GM12872 (cell line): ENCODE measurements around the gene PFDN6.

ENCODE experiments used
- TF ChIP-seq, protein P1 (sequence below): IDR thresholded peaks from 3 replicates; pipeline ENCODE4 v1.5.1; 2011; ENCODE audit warnings: low read depth, mild to moderate bottlenecking, low read length, moderate library complexity; ENCODE audit not compliant: insufficient read depth

PFDN6 gene

GRCh38 chr6:33271117-33271467 is 18.3 kb upstream of the PFDN6 start:
- TF ChIP-seq, protein P1, sequence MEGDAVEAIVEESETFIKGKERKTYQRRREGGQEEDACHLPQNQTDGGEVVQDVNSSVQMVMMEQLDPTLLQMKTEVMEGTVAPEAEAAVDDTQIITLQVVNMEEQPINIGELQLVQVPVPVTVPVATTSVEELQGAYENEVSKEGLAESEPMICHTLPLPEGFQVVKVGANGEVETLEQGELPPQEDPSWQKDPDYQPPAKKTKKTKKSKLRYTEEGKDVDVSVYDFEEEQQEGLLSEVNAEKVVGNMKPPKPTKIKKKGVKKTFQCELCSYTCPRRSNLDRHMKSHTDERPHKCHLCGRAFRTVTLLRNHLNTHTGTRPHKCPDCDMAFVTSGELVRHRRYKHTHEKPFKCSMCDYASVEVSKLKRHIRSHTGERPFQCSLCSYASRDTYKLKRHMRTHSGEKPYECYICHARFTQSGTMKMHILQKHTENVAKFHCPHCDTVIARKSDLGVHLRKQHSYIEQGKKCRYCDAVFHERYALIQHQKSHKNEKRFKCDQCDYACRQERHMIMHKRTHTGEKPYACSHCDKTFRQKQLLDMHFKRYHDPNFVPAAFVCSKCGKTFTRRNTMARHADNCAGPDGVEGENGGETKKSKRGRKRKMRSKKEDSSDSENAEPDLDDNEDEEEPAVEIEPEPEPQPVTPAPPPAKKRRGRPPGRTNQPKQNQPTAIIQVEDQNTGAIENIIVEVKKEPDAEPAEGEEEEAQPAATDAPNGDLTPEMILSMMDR = no peak

GRCh38 chr6:33271468-33272274 is 17.7 kb upstream of the PFDN6 start, which contains the start of the genes RPS18 and VPS52:
Gene RPS18 (plus strand): TSS chr6:33272075. CDS start chr6:33272120, 45 bp downstream.
Gene VPS52 (minus strand): TSS chr6:33271876. CDS start chr6:33271675, 201 bp downstream.
- TF ChIP-seq, protein P1 = no peak

- TF ChIP-seq, protein P1 = no peak
Measured at GRCh38 chr6:33272275-33273128, 16.9 kb upstream of the PFDN6 start.

DNA sequence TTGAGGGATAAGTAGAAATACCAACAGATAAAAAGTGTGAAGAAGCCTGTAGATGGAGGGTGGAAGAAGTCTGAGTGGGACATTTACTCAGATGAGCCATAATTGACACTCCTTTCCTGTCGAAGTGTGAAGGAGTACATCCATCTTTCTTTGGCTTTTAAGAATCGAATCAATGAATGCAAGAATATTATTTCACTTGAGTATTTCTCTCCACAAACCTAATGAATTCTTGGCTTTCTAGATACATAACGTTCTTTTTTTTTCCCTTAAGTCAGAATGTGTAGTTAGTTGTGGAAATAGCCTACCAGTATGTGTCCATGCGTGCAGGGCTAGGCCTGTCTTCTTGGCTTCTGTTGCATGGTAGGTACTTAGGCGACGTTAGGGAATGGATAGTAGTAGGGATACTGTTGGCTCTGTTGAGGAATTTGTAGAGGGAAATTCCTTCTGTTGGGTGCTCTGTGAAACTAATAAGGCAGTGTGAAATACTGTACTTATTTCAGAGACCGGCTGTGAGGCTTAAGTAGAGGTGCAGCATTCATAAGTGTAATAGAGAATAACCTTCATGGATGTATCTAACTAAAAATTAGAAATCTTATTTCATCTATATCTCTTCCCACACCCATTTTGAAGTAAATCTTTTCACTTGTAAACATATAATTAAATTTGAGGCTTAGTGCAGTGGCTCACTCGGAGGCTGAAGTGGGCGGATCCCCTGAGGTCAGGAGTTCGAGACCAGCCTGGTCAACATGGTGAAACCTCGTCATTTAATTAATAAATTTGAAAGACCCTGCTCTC is 16.1 kb upstream of the PFDN6 start:
- TF ChIP-seq, protein P1 = no peak

DNA sequence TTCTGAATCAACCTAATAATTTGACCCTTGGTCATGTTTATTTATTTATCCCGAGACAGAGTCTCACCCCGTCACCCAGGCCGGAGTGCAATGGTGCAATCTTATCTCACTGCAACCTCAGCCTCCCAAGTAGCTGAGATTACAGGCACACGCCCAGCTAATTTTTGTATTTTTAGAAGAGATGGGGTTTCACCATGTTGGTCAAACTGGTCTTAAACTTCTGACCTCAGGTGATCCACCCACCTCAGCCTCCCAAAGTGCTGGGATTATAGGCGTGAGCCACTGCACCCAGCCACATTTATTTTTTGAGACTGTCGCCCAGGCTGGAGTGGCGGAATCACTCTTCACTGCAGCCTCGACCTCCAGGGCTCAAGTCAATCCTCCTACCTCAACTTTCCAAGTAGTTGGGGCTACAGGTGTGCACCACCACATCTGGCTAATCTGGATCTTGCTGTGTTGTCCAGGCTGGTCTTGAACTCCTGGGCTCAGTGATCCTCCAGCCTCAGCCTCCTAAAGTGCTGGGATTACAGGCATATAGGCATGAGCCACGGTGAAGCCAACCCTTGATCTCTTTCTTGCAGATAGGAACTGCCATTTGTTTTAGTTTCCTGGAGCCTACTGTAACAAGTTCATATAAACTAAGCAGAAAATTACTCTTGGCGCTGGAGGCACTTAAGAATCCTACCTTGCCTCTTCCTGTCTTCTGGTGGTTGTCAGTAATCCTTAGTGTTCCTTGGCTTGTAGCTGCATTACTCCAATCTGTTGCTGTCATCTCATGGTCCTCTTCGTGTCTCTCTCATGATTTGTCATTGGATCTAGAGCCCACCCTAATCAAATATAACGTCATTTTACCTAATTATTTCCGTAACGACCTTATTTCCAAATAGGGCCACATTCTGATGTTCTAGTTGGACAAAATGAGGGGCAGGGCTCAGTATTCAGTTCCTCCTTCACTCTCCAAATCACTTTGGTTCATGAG is 15.2 kb upstream of the PFDN6 start:
- TF ChIP-seq, protein P1 = no peak

GRCh38 chr6:33276581-33276863 is 12.9 kb upstream of the PFDN6 start:
- TF ChIP-seq, protein P1 = no peak
